ENCODE data around the gene CYP24A1.

The CYP24A1 gene

GRCh38 chr20:54177378-54177777 is 3.6 kb upstream of the CYP24A1 start:
- H3K9me2 ChIP-seq (ENCODE audit: low read depth, low read length): no peaks in the 10 kb centered on the region
- H3K4me2 ChIP-seq (ENCODE audit: low read length): no peak overlapping the region
- no peaks in the 10 kb centered on the region for H3K27me3 ChIP-seq (ENCODE audit: insufficient read depth, low read length)
- no peak overlapping the region for H3K4me3 ChIP-seq (ENCODE audit: low read depth, low read length, poor library complexity, severe bottlenecking)
- H3K4me1 ChIP-seq (ENCODE audit: insufficient read depth, low read length, severe bottlenecking): no peaks in the 10 kb centered on the region
- H3K9me3 ChIP-seq (ENCODE audit: low read length): no peaks in the 10 kb centered on the region
- H3K9ac ChIP-seq (ENCODE audit: low read length): no peak overlapping the region
- H2AFZ ChIP-seq (ENCODE audit: low read length): no peak overlapping the region
- no peaks in the 10 kb centered on the region for H3F3A ChIP-seq (ENCODE audit: insufficient read depth, low read length)
- H3K36me3 ChIP-seq (ENCODE audit: insufficient read depth, low read length): no peaks in the 10 kb centered on the region
- no peaks in the 10 kb centered on the region for H3K79me2 ChIP-seq (ENCODE audit: insufficient read depth, low read length)
- no peaks in the 10 kb centered on the region for H4K20me1 ChIP-seq (ENCODE audit: insufficient read depth, low read length)
- no peak overlapping the region for H3K27ac ChIP-seq (ENCODE audit: low read depth, low read length, poor library complexity, severe bottlenecking)
- no peak for TF ChIP-seq EZH2 (IDR thresholded peaks at IDR 0.05; ENCODE audit: borderline replicate concordance, low read length)
- TF ChIP-seq CTCF (IDR thresholded peaks at IDR 0.05; ENCODE audit: low read length): no peak

- H3K4me3 ChIP-seq (ENCODE audit: low read depth, low read length, poor library complexity, severe bottlenecking): no peak overlapping the region
- H3K4me1 ChIP-seq (ENCODE audit: insufficient read depth, low read length, severe bottlenecking): no peaks in the 10 kb centered on the region
- no peaks in the 10 kb centered on the region for H3K36me3 ChIP-seq (ENCODE audit: insufficient read depth, low read length)
- H2AFZ ChIP-seq (ENCODE audit: low read length): no peak overlapping the region
- no peak overlapping the region for H3K4me2 ChIP-seq (ENCODE audit: low read length)
- H3K9me2 ChIP-seq (ENCODE audit: low read depth, low read length): no peaks in the 10 kb centered on the region
- TF ChIP-seq CTCF (IDR thresholded peaks at IDR 0.05; ENCODE audit: low read length): no peak
- TF ChIP-seq EZH2 (IDR thresholded peaks at IDR 0.05; ENCODE audit: borderline replicate concordance, low read length): no peak
- H3F3A ChIP-seq (ENCODE audit: insufficient read depth, low read length): no peaks in the 10 kb centered on the region
- no peaks in the 10 kb centered on the region for H3K79me2 ChIP-seq (ENCODE audit: insufficient read depth, low read length)
- no peaks in the 10 kb centered on the region for H3K9me3 ChIP-seq (ENCODE audit: low read length)
- H4K20me1 ChIP-seq (ENCODE audit: insufficient read depth, low read length): no peaks in the 10 kb centered on the region
- H3K27me3 ChIP-seq (ENCODE audit: insufficient read depth, low read length): no peaks in the 10 kb centered on the region; the same call in 1 of the 2 replicates
- H3K27ac ChIP-seq (ENCODE audit: low read depth, low read length, poor library complexity, severe bottlenecking): no peak overlapping the region
- H3K9ac ChIP-seq (ENCODE audit: low read length): no peak overlapping the region
These were observed 2.8 kb upstream of the CYP24A1 start for GRCh38 chr20:54176610-54177009.

GRCh38 chr20:54174457-54175175 is 830 bp upstream of the CYP24A1 start:
- H3K9ac ChIP-seq (ENCODE audit: low read length): no peak overlapping the region
- H3K36me3 ChIP-seq (ENCODE audit: insufficient read depth, low read length): no peaks in the 10 kb centered on the region
- no peak for TF ChIP-seq CTCF (IDR thresholded peaks at IDR 0.05; ENCODE audit: low read length)
- TF ChIP-seq EZH2 (IDR thresholded peaks at IDR 0.05; ENCODE audit: borderline replicate concordance, low read length): no peak
- H3K4me2 ChIP-seq (ENCODE audit: low read length): no peak overlapping the region
- no peak overlapping the region for H2AFZ ChIP-seq (ENCODE audit: low read length)
- H3K4me1 ChIP-seq (ENCODE audit: insufficient read depth, low read length, severe bottlenecking): no peaks in the 10 kb centered on the region
- H3K9me3 ChIP-seq (ENCODE audit: low read length): no peaks in the 10 kb centered on the region
- no peak overlapping the region for H3K27ac ChIP-seq (ENCODE audit: low read depth, low read length, poor library complexity, severe bottlenecking)
- H3F3A ChIP-seq (ENCODE audit: insufficient read depth, low read length): no peaks in the 10 kb centered on the region
- no peak overlapping the region for H3K4me3 ChIP-seq (ENCODE audit: low read depth, low read length, poor library complexity, severe bottlenecking)
- no peaks in the 10 kb centered on the region for H3K9me2 ChIP-seq (ENCODE audit: low read depth, low read length)
- H4K20me1 ChIP-seq (ENCODE audit: insufficient read depth, low read length): no peaks in the 10 kb centered on the region
- no peaks in the 10 kb centered on the region; the same call in 1 of the 2 replicates for H3K27me3 ChIP-seq (ENCODE audit: insufficient read depth, low read length)
- no peaks in the 10 kb centered on the region for H3K79me2 ChIP-seq (ENCODE audit: insufficient read depth, low read length)
